ENCODE data around the gene MTA1. TPM values are rescaled to one million over a fixed set of nuclear protein-coding genes. Genes with fewer than 3 reads are reported as not detected.
A peak's percentile ranks its signal among the peaks of the same experiment; 100 is the strongest.

Gene MTA1
- total RNA-seq, 1 donor from 2014 or later, result 192 TPM

- no peaks in the 10 kb centered on the region for H3K9me3 ChIP-seq (replicated peaks)
- no peaks in the 10 kb centered on the region for H3K27me3 ChIP-seq (ENCODE audit: low read depth)
- H3K4me1 ChIP-seq, result peaks cover 87% of the 10 kb centered on the region
- H3K36me3 ChIP-seq, result peaks cover 34% of the 10 kb centered on the region
- H3K27ac ChIP-seq (replicated peaks), result peak overlapping the region; percentile 100
- intact Hi-C loops (cut with micrococcal nuclease), result no loop called here
- no peak for DNase-seq
- peak overlapping the region; percentile 92 for H3K4me3 ChIP-seq
- no peak for TF ChIP-seq CTCF (IDR thresholded peaks at IDR 0.05; ENCODE audit: borderline replicate concordance)
These were observed 48.4 kb downstream of the MTA1 start for GRCh38 chr14:105467942-105468471.

- Histone ChIP-seq H3K36me3 (peaks cover 27% of the 10 kb centered on the region), H3K4me3 (peak overlapping the region; percentile 92), H3K27ac (replicated peaks) (peak overlapping the region; percentile 100), H3K4me1 (peaks cover 87% of the 10 kb centered on the region), H3K9me3 (replicated peaks) (no peaks in the 10 kb centered on the region), H3K27me3 (ENCODE audit: low read depth) (no peaks in the 10 kb centered on the region)
- TF ChIP-seq CTCF (IDR thresholded peaks at IDR 0.05; ENCODE audit: borderline replicate concordance), result peak; percentile 25
- intact Hi-C loops (cut with micrococcal nuclease), result no loop called here
- peak; percentile 72 for DNase-seq
These were observed 49.1 kb downstream of the MTA1 start for GRCh38 chr14:105468621-105469241.

- peaks cover 84% of the 10 kb centered on the region for H3K4me1 ChIP-seq
- TF ChIP-seq CTCF (IDR thresholded peaks at IDR 0.05; ENCODE audit: borderline replicate concordance), result no peak
- DNase-seq, result peak; percentile 61
- H3K36me3 ChIP-seq, result peaks cover 17% of the 10 kb centered on the region
- H3K9me3 ChIP-seq (replicated peaks), result no peaks in the 10 kb centered on the region
- intact Hi-C loops (cut with micrococcal nuclease), result no loop called here
- peak overlapping the region; percentile 92 for H3K4me3 ChIP-seq
- H3K27ac ChIP-seq (replicated peaks), result peak overlapping the region; percentile 100
- no peaks in the 10 kb centered on the region for H3K27me3 ChIP-seq (ENCODE audit: low read depth)
These were observed 50.1 kb downstream of the MTA1 start for GRCh38 chr14:105469456-105470349.

GRCh38 chr14:105470350-105471296, 51.0 kb downstream of the MTA1 start:
- peak; percentile 30 for DNase-seq
- TF ChIP-seq CTCF (IDR thresholded peaks at IDR 0.05; ENCODE audit: borderline replicate concordance), result no peak
- Histone ChIP-seq H3K4me1 (peaks cover 84% of the 10 kb centered on the region), H3K27me3 (ENCODE audit: low read depth) (no peaks in the 10 kb centered on the region), H3K4me3 (peak overlapping the region; percentile 92), H3K27ac (replicated peaks) (peak overlapping the region; percentile 100), H3K9me3 (replicated peaks) (no peaks in the 10 kb centered on the region), H3K36me3 (peaks cover 10% of the 10 kb centered on the region)
- intact Hi-C loops (cut with micrococcal nuclease), result no loop called here

Measured in left ventricle myocardium inferior (tissue), 1 donor.